HG03457 (cell line): ENCODE measurements around the gene USO1.
A peak's percentile ranks its signal among the peaks of the same experiment; 100 is the strongest.
"Not testable (repeated sequence)": the region's sequence is repeated elsewhere in the genome, so short reads cannot be mapped to it uniquely, and the experiment has no call there.

ENCODE experiments used
- ATAC-seq: cut with Tn5 transposase; IDR thresholded peaks from one replicate; pipeline ENCODE4 v1.9.1; 2021; ENCODE audit warnings: moderate number of reproducible peaks; ENCODE audit not compliant: unreplicated experiment

The USO1 gene

DNA sequence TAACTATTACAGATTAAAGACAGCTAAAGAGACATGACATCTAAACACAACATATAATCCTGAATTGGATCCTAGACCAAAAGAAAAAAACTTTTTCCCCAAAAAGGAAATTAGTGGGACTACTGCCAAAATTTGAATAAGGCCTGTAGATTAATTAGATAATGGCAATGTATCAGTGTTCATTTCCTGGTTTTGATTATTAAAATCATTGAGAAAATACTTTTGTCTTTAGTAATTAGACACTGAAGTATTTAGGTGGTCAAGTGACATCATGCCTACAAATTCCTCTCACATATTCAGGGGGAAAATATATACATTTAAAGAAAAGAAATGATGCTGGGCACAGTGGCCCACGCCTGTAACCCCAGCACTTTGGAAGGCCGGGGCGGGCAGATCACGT, 10.4 kb upstream of the USO1 start:
- no peak for ATAC-seq

- ATAC-seq = no peak
Observed at GRCh38 chr4:75714704-75715103, 9.7 kb upstream of the USO1 start.

DNA sequence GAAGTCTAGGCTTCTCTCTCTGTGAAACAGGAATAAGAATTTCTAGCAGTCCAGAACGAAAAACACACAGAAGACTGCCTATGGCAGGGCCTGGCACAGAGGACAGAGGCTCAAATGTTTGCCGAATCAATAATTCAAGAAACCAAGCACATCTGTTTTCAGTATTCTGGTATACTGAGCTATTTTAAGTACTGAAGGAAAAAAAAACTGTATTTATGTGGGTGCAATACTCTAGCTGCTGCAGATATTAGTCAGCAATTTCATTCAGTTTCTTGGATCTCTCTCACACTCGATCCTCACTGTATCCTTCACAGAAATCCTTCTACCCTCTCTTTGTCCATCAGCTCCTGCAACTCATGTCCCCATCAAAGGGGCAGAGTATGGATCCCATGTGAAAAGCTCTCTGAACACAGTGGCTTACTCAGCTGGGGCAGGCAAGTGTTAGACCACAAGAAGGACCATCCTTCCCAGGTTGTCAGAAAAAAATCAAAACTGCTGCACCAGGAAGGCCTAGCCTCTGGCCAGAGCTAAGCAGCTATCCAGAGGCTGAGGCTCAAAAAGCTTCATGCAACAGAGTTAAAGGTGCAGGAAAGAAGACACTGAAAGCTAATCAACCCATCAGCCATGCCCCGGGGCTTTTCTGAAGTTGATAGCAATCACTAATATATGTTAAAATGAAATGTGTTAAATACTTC, 9.1 kb upstream of the USO1 start:
- ATAC-seq = no peak

- ATAC-seq = not testable (repeated sequence)
Observed at GRCh38 chr4:75716054-75716453, 8.3 kb upstream of the USO1 start.

DNA sequence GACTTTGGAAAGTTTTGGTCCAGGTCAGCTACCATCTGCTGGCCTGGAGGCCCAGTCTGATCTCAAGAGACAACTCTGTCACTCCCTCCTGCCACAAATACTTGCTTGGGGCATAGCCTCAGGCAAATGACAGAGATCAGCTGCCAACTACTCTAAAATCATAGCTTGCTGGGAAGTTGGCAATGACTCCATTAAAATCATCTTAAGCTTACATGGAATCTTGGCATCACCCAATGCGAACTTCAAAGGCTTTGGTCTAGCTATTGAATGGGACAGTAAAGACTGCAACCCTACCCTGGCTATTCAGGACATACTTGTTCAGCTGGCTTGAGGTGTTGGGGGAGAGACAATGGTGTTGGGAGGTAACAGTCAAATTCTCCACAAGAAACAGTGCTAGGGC, 7.0 kb upstream of the USO1 start:
- ATAC-seq = no peak

GRCh38 chr4:75718529-75718928, 5.8 kb upstream of the USO1 start:
- ATAC-seq = no peak

DNA sequence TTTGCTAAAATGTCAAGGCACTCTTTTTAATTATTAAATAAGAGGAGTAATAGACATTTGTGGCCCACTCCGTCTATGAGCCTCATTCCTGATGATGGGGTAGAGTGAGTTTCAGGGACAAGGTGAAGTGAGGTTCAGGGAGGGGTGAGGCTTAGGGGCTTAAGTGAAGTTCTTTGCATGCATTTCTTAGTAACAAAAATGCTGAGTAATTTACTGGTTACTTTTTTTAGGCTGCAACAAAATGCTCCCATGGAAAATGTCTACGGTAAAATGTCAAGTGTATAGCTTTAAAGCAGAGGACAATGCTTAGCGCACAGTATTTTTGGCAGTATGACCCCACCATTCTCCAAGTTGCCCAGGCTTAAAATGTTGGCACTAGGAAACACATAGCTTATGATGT, 2.0 kb upstream of the USO1 start:
- no peak for ATAC-seq

GRCh38 chr4:75723163-75724065, 963 bp upstream of the USO1 start:
- no peak for ATAC-seq

GRCh38 chr4:75724867-75725724, 719 bp downstream of the USO1 start:
- ATAC-seq = peak; percentile 41

DNA sequence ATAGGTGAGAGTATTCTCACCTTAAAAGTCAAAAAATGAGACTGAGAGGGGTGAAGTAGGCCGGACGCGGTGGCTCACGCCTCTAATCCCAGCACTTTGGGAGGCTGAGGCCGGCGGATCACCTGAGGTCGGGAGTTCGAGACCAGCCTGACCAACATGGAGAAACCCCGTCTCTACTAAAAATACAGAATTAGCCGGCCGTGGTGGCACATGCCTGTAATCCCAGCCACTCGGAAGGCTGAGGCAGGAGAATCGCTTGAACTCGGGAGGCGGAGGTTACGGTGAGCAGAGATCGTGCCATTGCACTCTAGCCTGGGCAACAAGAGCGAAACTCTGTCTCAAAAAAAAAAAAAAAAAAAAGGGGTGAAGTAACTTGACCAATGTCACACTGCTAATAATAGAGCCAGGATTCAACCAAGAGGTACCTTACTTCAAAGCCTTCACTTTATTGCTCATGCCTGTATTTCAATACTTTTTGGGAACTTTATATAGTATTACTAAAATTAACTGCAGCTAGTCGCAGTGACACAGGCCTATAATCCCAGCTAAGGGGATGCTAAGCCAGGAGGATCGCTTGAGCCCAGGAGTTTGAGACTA, 1.7 kb downstream of the USO1 start:
- not testable (repeated sequence) for ATAC-seq

- no peak for ATAC-seq
Observed at GRCh38 chr4:75726577-75726976, 2.2 kb downstream of the USO1 start.

GRCh38 chr4:75727073-75727472, 2.7 kb downstream of the USO1 start:
- ATAC-seq = no peak

GRCh38 chr4:75729836-75730235, 5.5 kb downstream of the USO1 start:
- ATAC-seq = no peak

GRCh38 chr4:75733369-75733768, 9.0 kb downstream of the USO1 start:
- ATAC-seq = no peak

- ATAC-seq = no peak
Observed at GRCh38 chr4:75735525-75735924, 11.1 kb downstream of the USO1 start.

DNA sequence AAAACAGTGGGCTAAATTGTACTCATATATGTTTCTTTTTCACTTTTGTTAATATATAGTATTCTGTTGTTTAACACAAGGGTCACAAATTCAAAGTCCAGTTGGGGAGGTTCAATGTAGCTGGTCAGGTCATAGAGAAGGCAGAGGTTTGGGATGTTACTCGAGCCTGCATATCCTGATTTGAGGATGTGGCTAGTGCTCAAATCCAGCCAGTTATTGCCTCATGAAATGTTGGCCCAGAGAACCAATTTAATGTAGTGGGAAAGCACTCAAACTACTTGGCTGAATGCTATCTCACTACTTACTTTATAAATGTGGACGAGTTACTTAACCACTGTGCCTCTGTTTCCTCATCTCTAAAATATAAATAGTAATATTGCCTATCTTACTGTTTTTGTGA, 12.5 kb downstream of the USO1 start:
- ATAC-seq = no peak

- no peak for ATAC-seq
Observed at GRCh38 chr4:75737398-75737797, 13.0 kb downstream of the USO1 start.

DNA sequence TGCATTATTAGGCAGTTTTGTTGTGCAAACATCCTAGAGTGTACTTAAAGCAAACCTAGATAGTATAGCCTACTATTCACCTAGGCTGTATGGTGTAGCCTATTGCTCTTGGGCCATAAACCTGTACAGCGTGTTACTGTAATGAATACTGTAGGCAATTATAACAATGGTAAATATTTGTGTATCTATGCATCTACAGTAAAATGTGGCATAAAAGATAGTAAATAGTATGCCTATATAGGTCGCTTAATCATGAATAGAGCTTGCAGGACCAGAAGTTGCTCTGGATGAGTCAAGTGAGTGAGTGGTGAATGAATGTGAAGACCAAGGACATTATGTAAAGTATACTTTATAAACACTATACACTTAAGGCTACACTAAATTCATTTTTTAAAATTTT, 16.6 kb downstream of the USO1 start:
- ATAC-seq = no peak

- ATAC-seq = no peak
Observed at GRCh38 chr4:75742451-75742850, 18.1 kb downstream of the USO1 start.

DNA sequence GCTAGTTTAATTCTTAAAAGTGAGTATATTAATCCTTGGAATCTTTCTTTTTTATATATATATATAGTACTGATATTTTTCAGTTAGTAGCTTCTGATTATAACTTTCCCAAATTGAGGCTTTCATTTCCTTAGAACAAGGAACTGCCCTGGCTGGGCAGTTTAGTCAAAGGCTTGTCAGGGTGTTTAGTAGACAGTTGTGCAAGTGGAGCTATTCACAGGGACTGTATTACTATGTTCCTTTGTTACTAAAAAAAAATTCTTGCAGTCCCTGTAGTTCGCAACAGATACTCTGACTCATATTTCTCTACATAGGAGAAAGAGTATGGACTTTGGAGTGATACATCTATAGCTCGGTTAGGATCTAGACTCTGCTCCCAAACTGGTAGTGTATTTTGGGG, 20.8 kb downstream of the USO1 start:
- ATAC-seq = no peak

DNA sequence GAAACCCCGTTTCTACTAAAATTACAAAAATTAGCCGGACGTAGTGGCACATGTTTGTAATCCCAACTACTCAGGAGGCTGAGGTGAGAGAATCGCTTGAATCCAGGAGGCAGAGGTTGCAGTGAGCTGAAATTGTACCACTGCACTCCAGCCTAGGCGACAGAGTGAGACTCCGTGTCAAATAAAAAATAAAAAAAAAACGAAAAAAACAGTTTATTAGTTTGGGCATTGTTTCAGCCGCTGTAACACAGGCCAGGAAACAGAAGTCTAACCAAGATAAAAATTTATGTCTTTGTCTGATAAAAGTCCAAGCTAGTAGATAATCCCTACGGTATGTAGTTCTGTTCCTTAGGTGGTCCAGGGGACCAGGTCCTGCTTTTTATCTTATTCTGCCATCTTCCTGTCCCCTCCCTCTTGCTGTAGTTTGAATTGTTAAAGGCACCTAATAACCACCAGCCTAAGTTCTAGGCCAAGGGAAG, 21.4 kb downstream of the USO1 start:
- no peak for ATAC-seq
